ENCODE data around the gene SELENON.
A peak's percentile ranks its signal among the peaks of the same experiment; 100 is the strongest.

Gene SELENON

DNA sequence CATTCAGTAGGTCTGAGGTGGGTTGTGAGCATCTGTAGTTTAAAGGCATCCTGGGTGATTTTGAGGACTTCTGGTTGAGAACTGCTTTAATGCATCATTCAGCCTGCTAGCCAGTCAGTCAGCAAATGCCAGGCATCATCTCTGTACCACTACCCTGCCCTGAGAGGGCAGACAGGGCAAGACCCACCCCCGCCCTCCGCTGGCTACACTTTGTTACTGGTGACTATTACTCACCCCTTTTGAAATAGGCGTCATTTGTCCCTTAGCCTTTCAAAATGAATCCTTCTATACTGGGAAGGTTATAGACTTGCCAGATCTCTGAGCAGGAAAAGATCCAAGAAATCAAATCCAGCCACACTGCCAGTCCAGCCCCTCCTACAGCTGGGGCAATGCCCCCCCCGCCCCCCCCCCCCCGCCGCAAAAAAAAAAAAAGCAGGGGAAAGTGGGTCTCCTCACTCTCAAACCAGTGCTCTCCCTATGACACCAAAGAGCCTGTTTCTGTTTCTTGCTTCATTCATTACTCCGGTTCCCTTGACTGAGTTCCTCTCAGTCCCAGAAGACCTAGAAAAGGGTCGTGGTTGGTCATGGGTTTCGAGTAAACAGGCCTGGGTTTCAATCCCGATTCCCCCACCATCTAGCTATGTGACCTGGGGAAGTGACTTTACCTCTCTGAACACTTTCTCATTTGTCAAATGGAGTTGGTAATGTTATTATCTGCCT is 4.4 kb downstream of the SELENON start:
- in situ Hi-C loops (cut with MboI; ENCODE audit: low sequenced_read_pairs, unreplicated experiment), result loop anchor here (25.0 kb wide), 1 partner anchor 392 kb away; the partner anchor contains the start of gene RHCE
- TF ChIP-seq, protein P1, sequence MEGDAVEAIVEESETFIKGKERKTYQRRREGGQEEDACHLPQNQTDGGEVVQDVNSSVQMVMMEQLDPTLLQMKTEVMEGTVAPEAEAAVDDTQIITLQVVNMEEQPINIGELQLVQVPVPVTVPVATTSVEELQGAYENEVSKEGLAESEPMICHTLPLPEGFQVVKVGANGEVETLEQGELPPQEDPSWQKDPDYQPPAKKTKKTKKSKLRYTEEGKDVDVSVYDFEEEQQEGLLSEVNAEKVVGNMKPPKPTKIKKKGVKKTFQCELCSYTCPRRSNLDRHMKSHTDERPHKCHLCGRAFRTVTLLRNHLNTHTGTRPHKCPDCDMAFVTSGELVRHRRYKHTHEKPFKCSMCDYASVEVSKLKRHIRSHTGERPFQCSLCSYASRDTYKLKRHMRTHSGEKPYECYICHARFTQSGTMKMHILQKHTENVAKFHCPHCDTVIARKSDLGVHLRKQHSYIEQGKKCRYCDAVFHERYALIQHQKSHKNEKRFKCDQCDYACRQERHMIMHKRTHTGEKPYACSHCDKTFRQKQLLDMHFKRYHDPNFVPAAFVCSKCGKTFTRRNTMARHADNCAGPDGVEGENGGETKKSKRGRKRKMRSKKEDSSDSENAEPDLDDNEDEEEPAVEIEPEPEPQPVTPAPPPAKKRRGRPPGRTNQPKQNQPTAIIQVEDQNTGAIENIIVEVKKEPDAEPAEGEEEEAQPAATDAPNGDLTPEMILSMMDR (IDR thresholded peaks at IDR 0.05; ENCODE audit: borderline replicate concordance, control extremely low read depth, extremely low read depth, insufficient read depth, missing control alignments), result no peak
- DNase-seq (ENCODE audit: low spot score), result no peak

- TF ChIP-seq, protein P1 (IDR thresholded peaks at IDR 0.05; ENCODE audit: borderline replicate concordance, control extremely low read depth, extremely low read depth, insufficient read depth, missing control alignments), result no peak
- peak; percentile 55 for DNase-seq (ENCODE audit: low spot score)
- in situ Hi-C loops (cut with MboI; ENCODE audit: low sequenced_read_pairs, unreplicated experiment), result loop anchor here (25.0 kb wide), 1 partner anchor 393 kb away; the partner anchor contains the start of gene RHCE
Measured at GRCh38 chr1:25804964-25805862, 5.2 kb downstream of the SELENON start.

DNA sequence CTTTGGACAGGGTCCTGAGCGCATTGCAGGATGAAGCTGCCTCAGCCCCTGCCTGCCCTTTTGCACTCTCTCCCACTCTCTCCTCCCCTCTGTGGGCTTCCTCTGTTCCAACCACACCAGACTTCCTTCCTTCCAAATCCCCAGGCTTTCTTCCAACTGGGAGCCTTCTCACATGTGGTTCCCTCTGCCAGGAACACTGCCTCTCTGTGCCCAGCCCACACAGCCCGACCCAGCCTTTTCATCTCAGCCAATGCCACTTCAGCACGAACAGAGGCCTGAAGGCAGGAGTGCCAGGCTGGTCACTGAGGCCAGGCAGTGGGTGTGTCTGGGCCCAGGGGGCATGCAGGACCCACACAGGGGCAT is 5.9 kb downstream of the SELENON start:
- in situ Hi-C loops (cut with MboI; ENCODE audit: low sequenced_read_pairs, unreplicated experiment), result loop anchor here (25.0 kb wide), 1 partner anchor 394 kb away; the partner anchor contains the start of gene RHCE
- no peak for DNase-seq (ENCODE audit: low spot score)
- TF ChIP-seq, protein P1 (IDR thresholded peaks at IDR 0.05; ENCODE audit: borderline replicate concordance, control extremely low read depth, extremely low read depth, insufficient read depth, missing control alignments), result no peak

- in situ Hi-C loops (cut with MboI; ENCODE audit: low sequenced_read_pairs, unreplicated experiment), result loop anchor here (25.0 kb wide), 1 partner anchor 394 kb away; the partner anchor contains the start of gene RHCE
- no peak for DNase-seq (ENCODE audit: low spot score)
- TF ChIP-seq, protein P1 (IDR thresholded peaks at IDR 0.05; ENCODE audit: borderline replicate concordance, control extremely low read depth, extremely low read depth, insufficient read depth, missing control alignments), result no peak
Measured at GRCh38 chr1:25806418-25806817, 6.4 kb downstream of the SELENON start.

DNA sequence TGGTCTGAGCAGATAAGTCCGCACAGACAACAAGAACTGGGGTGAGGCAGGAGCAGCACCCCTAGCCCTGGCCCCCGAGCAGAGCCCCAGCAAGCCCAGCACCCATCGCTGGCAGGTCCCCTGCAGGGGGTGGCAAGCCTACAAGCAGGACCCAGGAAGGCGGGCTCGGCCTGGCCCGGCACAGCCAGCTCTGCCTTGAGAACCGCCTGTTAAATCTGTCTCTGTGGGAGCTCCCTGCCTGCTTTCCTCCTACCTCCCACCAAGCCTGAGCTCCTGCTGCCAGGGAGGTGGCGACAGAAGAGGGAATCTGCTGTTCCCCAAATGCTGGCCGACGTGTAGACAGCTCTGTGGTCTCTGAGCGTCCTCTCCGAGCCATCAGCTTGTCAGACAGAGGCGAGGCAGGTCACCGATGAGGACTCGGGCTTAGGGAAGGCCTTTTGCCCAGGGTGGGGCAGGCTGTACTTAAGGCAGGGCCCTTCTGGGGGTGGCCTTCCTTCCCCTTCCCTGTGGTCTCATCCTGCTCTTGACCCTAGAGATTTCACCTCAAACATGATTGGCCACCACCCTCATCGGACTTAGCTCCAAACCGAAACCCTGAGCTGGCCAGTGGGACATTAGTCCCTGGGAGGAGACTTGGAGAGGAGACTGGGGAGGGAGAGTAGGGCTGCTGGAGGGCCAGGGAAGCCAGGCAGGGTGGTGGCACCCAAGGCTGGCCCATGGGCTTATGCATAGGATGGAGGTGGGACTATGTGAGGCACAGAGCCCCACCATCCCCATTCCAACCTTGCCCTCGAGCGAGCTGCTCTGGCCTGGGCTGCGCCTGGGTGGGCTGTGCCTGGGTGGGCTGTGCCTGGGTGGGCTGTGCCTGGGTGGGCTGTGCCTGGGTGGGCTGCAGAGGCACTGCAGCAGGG is 7.7 kb downstream of the SELENON start:
- TF ChIP-seq, protein P1 (IDR thresholded peaks at IDR 0.05; ENCODE audit: borderline replicate concordance, control extremely low read depth, extremely low read depth, insufficient read depth, missing control alignments), result no peak
- in situ Hi-C loops (cut with MboI; ENCODE audit: low sequenced_read_pairs, unreplicated experiment), result loop anchor here (25.0 kb wide), 1 partner anchor 395 kb away; the partner anchor contains the start of gene RHCE
- no peak for DNase-seq (ENCODE audit: low spot score)
